ENCODE results near the gene GCKR.

Gene GCKR

GRCh38 chr2:27571681-27572080 is 75.0 kb downstream of the GCKR start:
- DNase-seq (ENCODE audit: low read depth, low spot score), result no peak

- DNase-seq (ENCODE audit: low read depth, low spot score), result no peak
These were observed 75.8 kb downstream of the GCKR start for GRCh38 chr2:27572439-27572838.

GRCh38 chr2:27572998-27573429 is 76.4 kb downstream of the GCKR start:
- DNase-seq (ENCODE audit: low read depth, low spot score), result no peak
